PC-3 (cell line): ENCODE measurements around the gene MED1. TPM values are rescaled to one million over a fixed set of nuclear protein-coding genes. Genes with fewer than 3 reads are reported as not detected.

Experiments
- ATAC-seq: fragments of 200-7000 bp; cut with Tn5 transposase; 2 replicates; pipeline ENCODE4 v1.9.1; 2020; ENCODE audit warnings: mild to moderate bottlenecking, moderate library complexity
- BruUV-seq: library from RNA; stranded (reverse); fragments of 400-500 nt; replicated peaks from 2 replicates; lab custom pipeline; 2021; lab: Mats Ljungman, UMichigan
- CTCF ChIA-PET: fragments of 300-600 bp; sonication (Branson Sonifier 250); formaldehyde crosslinking; loops from one replicate; lab custom pipeline; 2022; ENCODE audit warnings: antibody characterized with exemption; lab: Charles Lee
- POLR2A ChIA-PET: fragments of 300-600 bp; sonication (Branson Sonifier 250); formaldehyde crosslinking; loops from one replicate; lab custom pipeline; 2022; ENCODE audit warnings: antibody characterized with exemption; ENCODE audit not compliant: unreplicated experiment; lab: Charles Lee
- DNase-seq: peaks from one replicate; pipeline ENCODE4 v3.0.0-alpha.2; 2015
- H2AFZ ChIP-seq: fragments of 300-600 bp; sonication (generic); 2 replicates; pipeline ENCODE4 v1.6.0; 2016; ENCODE audit warnings: antibody characterized with exemption, low read length
- H3F3A ChIP-seq: fragments of 300-600 bp; sonication (generic); one replicate; pipeline ENCODE4 v1.6.0; 2017; ENCODE audit warnings: antibody characterized with exemption, low read length, control low read depth, mild to moderate bottlenecking; ENCODE audit not compliant: unreplicated experiment
- H3K27ac ChIP-seq: fragments of 300-600 bp; sonication (generic); 2 replicates; pipeline ENCODE4 v1.5.1; 2016; ENCODE audit warnings: mild to moderate bottlenecking, low read length
- H3K27me3 ChIP-seq: fragments of 300-600 bp; sonication (generic); 2 replicates; pipeline ENCODE4 v1.6.1; 2016; ENCODE audit warnings: low read length, mixed read lengths
- H3K36me3 ChIP-seq: fragments of 300-600 bp; sonication (generic); 2 replicates; pipeline ENCODE4 v1.6.1; 2016; ENCODE audit warnings: low read depth, mixed run types, low read length, mixed read lengths
- H3K4me1 ChIP-seq: fragments of 300-600 bp; sonication (generic); 2 replicates; pipeline ENCODE4 v1.5.1; 2016; ENCODE audit warnings: low read length; ENCODE audit not compliant: insufficient read depth
- H3K4me2 ChIP-seq: fragments of 300-600 bp; sonication (generic); 2 replicates; pipeline ENCODE4 v1.6.0; 2016; ENCODE audit warnings: low read length
- H3K4me3 ChIP-seq: fragments of 300-600 bp; sonication (generic); 2 replicates; pipeline ENCODE4 v1.5.1; 2016; ENCODE audit warnings: mild to moderate bottlenecking, low read length, mixed read lengths
- H3K79me2 ChIP-seq: fragments of 300-600 bp; sonication (generic); 2 replicates; pipeline ENCODE4 v1.6.1; 2017; ENCODE audit warnings: low read length, mixed read lengths
- H3K9ac ChIP-seq: fragments of 300-600 bp; sonication (generic); 2 replicates; pipeline ENCODE4 v1.6.0; 2016; ENCODE audit warnings: mild to moderate bottlenecking, low read length
- H3K9me2 ChIP-seq: fragments of 300-600 bp; sonication (generic); replicated peaks from 2 replicates; pipeline ENCODE4 v1.6.1; 2016; ENCODE audit warnings: mixed run types, low read length, mixed read lengths
- H3K9me3 ChIP-seq: fragments of 300-600 bp; sonication (generic); 2 replicates; pipeline ENCODE4 v1.6.1; 2016; ENCODE audit warnings: low read length, mixed read lengths
- H4K20me1 ChIP-seq: fragments of 300-600 bp; sonication (generic); 2 replicates; pipeline ENCODE4 v1.6.1; 2016; ENCODE audit warnings: low read length, mixed read lengths
- CTCF ChIP-seq: fragments of 300-600 bp; sonication (generic); conservative IDR thresholded peaks from 2 replicates; pipeline ENCODE4 v1.5.1; 2017; ENCODE audit warnings: antibody characterized with exemption, low read depth, mild to moderate bottlenecking, low read length
- EZH2 ChIP-seq: fragments of 300-600 bp; sonication (generic); IDR thresholded peaks from one replicate; pipeline ENCODE4 v1.6.1; 2017; ENCODE audit warnings: antibody characterized with exemption, mild to moderate bottlenecking, low read length; ENCODE audit not compliant: unreplicated experiment
- EZH2phosphoT487 ChIP-seq: fragments of 300-600 bp; sonication (generic); IDR thresholded peaks from 2 replicates; pipeline ENCODE4 v1.6.1; 2018; ENCODE audit warnings: mild to moderate bottlenecking, antibody characterized with exemption, low read length, borderline replicate concordance
- intact Hi-C: fragments of 100-400 bp; cut with micrococcal nuclease; formaldehyde crosslinking; loops from 2 replicates; pipeline ENCODE4 v1.9.0; 2023
- total RNA-seq: library from RNA; depleted of rRNA; stranded (reverse); fragments of >200 nt; gene quantifications from 2 replicates; pipeline ENCODE4 v1.2.3, GENCODE V29; 2014

The MED1 gene
- total RNA-seq, 1 experiment from 2014 or later: 19.1 TPM

DNA sequence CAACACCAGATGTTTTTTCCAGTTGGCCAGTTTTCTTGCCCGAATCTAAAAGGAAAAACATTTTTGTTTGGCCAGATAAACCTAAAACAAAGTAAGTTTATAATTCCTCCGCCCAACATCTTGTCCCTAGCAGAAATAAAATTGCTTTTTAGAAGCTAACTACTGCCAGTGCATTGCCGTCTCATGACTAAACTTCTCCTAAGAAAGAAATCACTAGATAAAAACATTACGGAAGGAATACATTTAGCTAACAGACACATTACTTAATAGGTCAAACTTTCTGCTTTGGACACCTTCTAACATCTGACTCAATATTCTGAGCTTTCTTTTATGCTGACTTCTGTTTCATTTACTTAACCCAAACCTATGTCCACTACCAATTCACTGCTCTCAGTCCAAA, 85.8 kb downstream of the MED1 start:
- Histone ChIP-seq H3K9ac (no peak overlapping the region), H4K20me1 (no peaks in the 10 kb centered on the region), H2AFZ (no peak overlapping the region), H3K4me3 (no peak overlapping the region), H3K4me1 (no peaks in the 10 kb centered on the region), H3K9me3 (no peaks in the 10 kb centered on the region), H3K27me3 (no peaks in the 10 kb centered on the region), H3K79me2 (no peaks in the 10 kb centered on the region), H3F3A (no peaks in the 10 kb centered on the region), H3K4me2 (no peak overlapping the region), H3K9me2 (no peaks in the 10 kb centered on the region), H3K27ac (no peak overlapping the region), H3K36me3 (no peaks in the 10 kb centered on the region)
- ChIA-PET POLR2A (no interaction called here), CTCF (no interaction called here)
- no peak for DNase-seq
- no peak for ATAC-seq
- TF ChIP-seq EZH2phosphoT487 (no peak), CTCF (no peak), EZH2 (no peak)
- intact Hi-C loops: no loop called here
- no TSS peak for BruUV-seq

DNA sequence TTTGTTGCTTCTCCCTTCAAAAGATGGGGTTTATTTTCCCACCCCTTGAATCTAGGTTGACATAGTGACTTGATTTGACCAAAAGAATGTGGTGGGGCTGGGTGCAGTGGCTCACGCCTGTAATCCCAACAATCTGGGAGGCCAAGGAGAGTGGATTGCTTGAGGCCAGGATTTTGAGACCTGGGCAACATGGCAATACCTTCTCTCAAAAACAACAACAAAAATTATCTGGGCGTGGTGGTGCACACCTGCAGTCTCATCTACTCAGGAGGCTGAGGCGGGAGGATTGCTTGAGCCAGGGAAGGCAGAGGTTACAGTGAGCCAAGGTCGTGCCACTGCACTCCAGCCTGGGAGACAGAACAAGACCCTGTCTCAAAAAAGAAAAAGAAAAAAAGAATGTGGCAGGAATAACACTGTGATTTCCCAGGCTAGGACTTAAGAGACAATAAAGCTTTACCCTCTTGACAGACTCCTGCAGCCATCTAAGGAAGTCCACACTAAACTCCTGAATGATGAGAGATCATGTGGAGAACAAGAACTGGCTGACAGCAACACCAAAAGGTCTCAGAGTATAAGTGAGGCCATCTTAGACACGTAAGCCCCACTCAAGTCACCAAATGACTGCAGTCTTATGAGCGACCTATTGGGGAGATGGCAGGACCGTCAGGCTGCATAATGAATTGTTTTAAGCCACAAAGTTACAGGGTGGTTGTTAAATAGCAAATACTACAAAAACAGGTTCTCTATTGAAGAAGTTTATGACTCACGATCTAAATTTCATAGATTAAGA, 86.6 kb downstream of the MED1 start:
- TF ChIP-seq EZH2 (no peak), EZH2phosphoT487 (no peak), CTCF (no peak)

GRCh38 chr17:39361064-39361463, 90.0 kb downstream of the MED1 start:
- no TSS peak for BruUV-seq
- no peak overlapping the region for H3K27ac ChIP-seq
- H2AFZ ChIP-seq: no peak overlapping the region
- DNase-seq (no peak), ATAC-seq (no peak)
- H3K79me2 ChIP-seq: no peaks in the 10 kb centered on the region
- no peak overlapping the region for H3K9ac ChIP-seq
- H3F3A ChIP-seq: no peaks in the 10 kb centered on the region
- H3K4me2 ChIP-seq: no peak overlapping the region
- ChIA-PET CTCF (no interaction called here), POLR2A (no interaction called here)
- no peaks in the 10 kb centered on the region for H3K27me3 ChIP-seq
- no peak for TF ChIP-seq EZH2
- TF ChIP-seq EZH2phosphoT487: no peak
- TF ChIP-seq CTCF: no peak
- no peaks in the 10 kb centered on the region for H3K4me1 ChIP-seq
- H3K4me3 ChIP-seq: no peak overlapping the region
- intact Hi-C loops: no loop called here
- H4K20me1 ChIP-seq: no peaks in the 10 kb centered on the region
- H3K9me3 ChIP-seq: no peaks in the 10 kb centered on the region
- H3K36me3 ChIP-seq: no peaks in the 10 kb centered on the region
- H3K9me2 ChIP-seq: no peaks in the 10 kb centered on the region

More for the DNA sequence above, 86.6 kb downstream of the MED1 start:
- Histone ChIP-seq H3K27me3 (no peaks in the 10 kb centered on the region), H3K9ac (no peak overlapping the region), H3F3A (no peaks in the 10 kb centered on the region), H3K9me2 (no peaks in the 10 kb centered on the region), H3K9me3 (no peaks in the 10 kb centered on the region), H3K4me1 (no peaks in the 10 kb centered on the region), H3K36me3 (no peaks in the 10 kb centered on the region), H3K79me2 (no peaks in the 10 kb centered on the region), H3K4me3 (no peak overlapping the region), H4K20me1 (no peaks in the 10 kb centered on the region), H3K4me2 (no peak overlapping the region), H2AFZ (no peak overlapping the region), H3K27ac (no peak overlapping the region)
- no TSS peak for BruUV-seq
- ATAC-seq (no peak), DNase-seq (no peak)
- CTCF ChIA-PET: no interaction called here
- POLR2A ChIA-PET: no interaction called here
- intact Hi-C loops: no loop called here
